ENCODE measurements around the gene SCARB2. TPM values are rescaled to one million over a fixed set of nuclear protein-coding genes. Genes with fewer than 3 reads are reported as not detected.

The SCARB2 gene
- total and polyA plus RNA-seq, 4 donors: 58.2 to 136 (median 73.7) TPM

DNA sequence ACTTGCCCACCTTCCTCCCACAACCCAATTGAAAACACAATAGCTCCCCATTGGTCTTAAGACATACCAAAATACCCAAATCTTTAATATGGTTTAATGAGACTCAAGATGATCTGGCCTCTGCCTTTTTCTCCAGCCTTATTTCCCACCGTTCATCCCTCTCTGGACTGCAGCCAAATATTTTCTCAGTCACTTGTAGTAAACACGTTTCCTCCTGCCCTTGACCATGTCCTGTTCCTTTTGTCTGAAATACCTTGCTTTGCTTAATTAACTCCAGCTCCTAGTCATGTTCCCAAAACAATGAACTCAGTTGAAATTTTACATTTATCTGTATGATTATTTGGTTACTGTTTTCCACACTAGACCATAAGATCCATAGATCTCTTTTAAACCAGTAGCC, 57.0 kb downstream of the SCARB2 start:
- TF ChIP-seq, protein P1, sequence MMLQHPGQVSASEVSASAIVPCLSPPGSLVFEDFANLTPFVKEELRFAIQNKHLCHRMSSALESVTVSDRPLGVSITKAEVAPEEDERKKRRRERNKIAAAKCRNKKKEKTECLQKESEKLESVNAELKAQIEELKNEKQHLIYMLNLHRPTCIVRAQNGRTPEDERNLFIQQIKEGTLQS (IDR thresholded peaks at IDR 0.05): no peak
- TF ChIP-seq FOXA2 (IDR thresholded peaks at IDR 0.05) (no peak), TAF1 (conservative IDR thresholded peaks at IDR 0.05) (no peak), FOXA1 (IDR thresholded peaks at IDR 0.05) (no peak), NR2F2 (IDR thresholded peaks at IDR 0.05) (no peak), HNF4G (IDR thresholded peaks at IDR 0.05) (no peak), YY1 (IDR thresholded peaks at IDR 0.05) (no peak), RAD21 (IDR thresholded peaks at IDR 0.05) (no peak), RXRA (IDR thresholded peaks at IDR 0.05) (no peak), EGR1 (IDR thresholded peaks at IDR 0.05; ENCODE audit: low read depth in 2 of 2) (no peak), GABPA (IDR thresholded peaks at IDR 0.05 in 1 of 2, conservative IDR thresholded peaks at IDR 0.05 in 1 of 2) (no peak), JUND (IDR thresholded peaks at IDR 0.05) (no peak), HNF4A (conservative IDR thresholded peaks at IDR 0.05) (no peak), SP1 (IDR thresholded peaks at IDR 0.05) (no peak)
- TF ChIP-seq, protein P2, sequence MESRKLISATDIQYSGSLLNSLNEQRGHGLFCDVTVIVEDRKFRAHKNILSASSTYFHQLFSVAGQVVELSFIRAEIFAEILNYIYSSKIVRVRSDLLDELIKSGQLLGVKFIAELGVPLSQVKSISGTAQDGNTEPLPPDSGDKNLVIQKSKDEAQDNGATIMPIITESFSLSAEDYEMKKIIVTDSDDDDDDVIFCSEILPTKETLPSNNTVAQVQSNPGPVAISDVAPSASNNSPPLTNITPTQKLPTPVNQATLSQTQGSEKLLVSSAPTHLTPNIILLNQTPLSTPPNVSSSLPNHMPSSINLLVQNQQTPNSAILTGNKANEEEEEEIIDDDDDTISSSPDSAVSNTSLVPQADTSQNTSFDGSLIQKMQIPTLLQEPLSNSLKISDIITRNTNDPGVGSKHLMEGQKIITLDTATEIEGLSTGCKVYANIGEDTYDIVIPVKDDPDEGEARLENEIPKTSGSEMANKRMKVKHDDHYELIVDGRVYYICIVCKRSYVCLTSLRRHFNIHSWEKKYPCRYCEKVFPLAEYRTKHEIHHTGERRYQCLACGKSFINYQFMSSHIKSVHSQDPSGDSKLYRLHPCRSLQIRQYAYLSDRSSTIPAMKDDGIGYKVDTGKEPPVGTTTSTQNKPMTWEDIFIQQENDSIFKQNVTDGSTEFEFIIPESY (IDR thresholded peaks at IDR 0.05): no peak
- TF ChIP-seq, protein P3, sequence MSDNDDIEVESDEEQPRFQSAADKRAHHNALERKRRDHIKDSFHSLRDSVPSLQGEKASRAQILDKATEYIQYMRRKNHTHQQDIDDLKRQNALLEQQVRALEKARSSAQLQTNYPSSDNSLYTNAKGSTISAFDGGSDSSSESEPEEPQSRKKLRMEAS (IDR thresholded peaks at IDR 0.05): no peak
- TF ChIP-seq, protein P4, sequence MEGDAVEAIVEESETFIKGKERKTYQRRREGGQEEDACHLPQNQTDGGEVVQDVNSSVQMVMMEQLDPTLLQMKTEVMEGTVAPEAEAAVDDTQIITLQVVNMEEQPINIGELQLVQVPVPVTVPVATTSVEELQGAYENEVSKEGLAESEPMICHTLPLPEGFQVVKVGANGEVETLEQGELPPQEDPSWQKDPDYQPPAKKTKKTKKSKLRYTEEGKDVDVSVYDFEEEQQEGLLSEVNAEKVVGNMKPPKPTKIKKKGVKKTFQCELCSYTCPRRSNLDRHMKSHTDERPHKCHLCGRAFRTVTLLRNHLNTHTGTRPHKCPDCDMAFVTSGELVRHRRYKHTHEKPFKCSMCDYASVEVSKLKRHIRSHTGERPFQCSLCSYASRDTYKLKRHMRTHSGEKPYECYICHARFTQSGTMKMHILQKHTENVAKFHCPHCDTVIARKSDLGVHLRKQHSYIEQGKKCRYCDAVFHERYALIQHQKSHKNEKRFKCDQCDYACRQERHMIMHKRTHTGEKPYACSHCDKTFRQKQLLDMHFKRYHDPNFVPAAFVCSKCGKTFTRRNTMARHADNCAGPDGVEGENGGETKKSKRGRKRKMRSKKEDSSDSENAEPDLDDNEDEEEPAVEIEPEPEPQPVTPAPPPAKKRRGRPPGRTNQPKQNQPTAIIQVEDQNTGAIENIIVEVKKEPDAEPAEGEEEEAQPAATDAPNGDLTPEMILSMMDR (IDR thresholded peaks at IDR 0.05; ENCODE audit: low read depth, low read length, missing input control): no peak
- TF ChIP-seq, protein P5, sequence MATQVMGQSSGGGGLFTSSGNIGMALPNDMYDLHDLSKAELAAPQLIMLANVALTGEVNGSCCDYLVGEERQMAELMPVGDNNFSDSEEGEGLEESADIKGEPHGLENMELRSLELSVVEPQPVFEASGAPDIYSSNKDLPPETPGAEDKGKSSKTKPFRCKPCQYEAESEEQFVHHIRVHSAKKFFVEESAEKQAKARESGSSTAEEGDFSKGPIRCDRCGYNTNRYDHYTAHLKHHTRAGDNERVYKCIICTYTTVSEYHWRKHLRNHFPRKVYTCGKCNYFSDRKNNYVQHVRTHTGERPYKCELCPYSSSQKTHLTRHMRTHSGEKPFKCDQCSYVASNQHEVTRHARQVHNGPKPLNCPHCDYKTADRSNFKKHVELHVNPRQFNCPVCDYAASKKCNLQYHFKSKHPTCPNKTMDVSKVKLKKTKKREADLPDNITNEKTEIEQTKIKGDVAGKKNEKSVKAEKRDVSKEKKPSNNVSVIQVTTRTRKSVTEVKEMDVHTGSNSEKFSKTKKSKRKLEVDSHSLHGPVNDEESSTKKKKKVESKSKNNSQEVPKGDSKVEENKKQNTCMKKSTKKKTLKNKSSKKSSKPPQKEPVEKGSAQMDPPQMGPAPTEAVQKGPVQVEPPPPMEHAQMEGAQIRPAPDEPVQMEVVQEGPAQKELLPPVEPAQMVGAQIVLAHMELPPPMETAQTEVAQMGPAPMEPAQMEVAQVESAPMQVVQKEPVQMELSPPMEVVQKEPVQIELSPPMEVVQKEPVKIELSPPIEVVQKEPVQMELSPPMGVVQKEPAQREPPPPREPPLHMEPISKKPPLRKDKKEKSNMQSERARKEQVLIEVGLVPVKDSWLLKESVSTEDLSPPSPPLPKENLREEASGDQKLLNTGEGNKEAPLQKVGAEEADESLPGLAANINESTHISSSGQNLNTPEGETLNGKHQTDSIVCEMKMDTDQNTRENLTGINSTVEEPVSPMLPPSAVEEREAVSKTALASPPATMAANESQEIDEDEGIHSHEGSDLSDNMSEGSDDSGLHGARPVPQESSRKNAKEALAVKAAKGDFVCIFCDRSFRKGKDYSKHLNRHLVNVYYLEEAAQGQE (IDR thresholded peaks at IDR 0.05): no peak
- Histone ChIP-seq H3K36me3 (ENCODE audit: control insufficient read depth in 4 of 4, insufficient read depth in 3 of 4, low read depth in 1 of 4, low read length in 3 of 4) (peaks cover 0 to 21% (median 19%) of the 10 kb centered on the region in 4 donors), H3K27me3 (ENCODE audit: control insufficient read depth in 4 of 4, insufficient read depth in 4 of 4, low read length in 3 of 4) (no peaks in the 10 kb centered on the region), H3K9ac (ENCODE audit: low read depth in 1 of 2, low read length in 2 of 2) (no peak overlapping the region), H3K27ac (ENCODE audit: low read depth in 1 of 2, low read length in 2 of 2) (no peak overlapping the region), H3K9me3 (ENCODE audit: control insufficient read depth in 4 of 4, low read length in 3 of 4) (no peaks in the 10 kb centered on the region), H3K4me1 (ENCODE audit: control insufficient read depth in 4 of 4, insufficient read depth in 4 of 4, low read length in 3 of 4) (no peaks in the 10 kb centered on the region), H3K4me3 (ENCODE audit: low read depth in 1 of 3, low read length in 3 of 3) (no peak overlapping the region)
- DNase-seq (ENCODE audit: low spot score): no peak
- WGBS: 13% methylated on average over 2 of the region's 2 CpGs

All from liver (tissue), 9 donors.